DND-41 (cell line): ENCODE results near the gene DUSP12.

ENCODE experiments used
- CTCF ChIP-seq: IDR thresholded peaks from 2 replicates; pipeline ENCODE4 v1.5.1; 2012; ENCODE audit warnings: borderline replicate concordance, low read length, moderate library complexity, mild to moderate bottlenecking; ENCODE audit not compliant: poor library complexity, severe bottlenecking; ENCODE audit errors: extremely low read depth
- EZH2 ChIP-seq: IDR thresholded peaks from 3 replicates; pipeline ENCODE4 v1.6.1; 2012; ENCODE audit warnings: borderline replicate concordance, low read depth, mild to moderate bottlenecking, moderate library complexity, low read length, inconsistent platforms; ENCODE audit not compliant: severe bottlenecking

DNA sequence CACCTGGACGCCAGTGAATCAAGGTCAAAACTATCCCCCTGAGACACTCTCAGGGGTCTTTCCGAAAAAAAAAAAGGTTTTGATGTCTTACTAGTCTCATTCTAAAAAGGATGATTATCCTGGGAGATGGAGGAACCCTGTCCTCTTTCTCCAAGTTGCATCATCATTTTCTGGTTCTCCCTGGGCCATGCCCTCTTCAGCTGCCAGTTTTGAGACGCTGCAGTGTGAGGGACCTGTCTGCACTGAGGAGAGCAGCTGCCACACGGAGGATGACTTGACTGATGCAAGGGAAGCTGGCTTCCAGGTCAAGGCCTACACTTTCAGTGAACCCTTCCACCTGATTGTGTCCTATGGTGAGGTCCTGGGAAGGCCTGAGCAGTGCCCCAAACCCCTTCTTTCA, 39.0 kb upstream of the DUSP12 start:
- no peak for TF ChIP-seq CTCF
- no peak for TF ChIP-seq EZH2
